ENCODE results near the gene KIF2A. TPM values are rescaled to one million over a fixed set of nuclear protein-coding genes. Genes with fewer than 3 reads are reported as not detected.

KIF2A gene
- total and polyA plus RNA-seq, 9 of the 15 experiments (the other 6 are each of a cell fraction or from before 2014, with no cell fraction given), result 42.6 to 126 (median 77.6) TPM

DNA sequence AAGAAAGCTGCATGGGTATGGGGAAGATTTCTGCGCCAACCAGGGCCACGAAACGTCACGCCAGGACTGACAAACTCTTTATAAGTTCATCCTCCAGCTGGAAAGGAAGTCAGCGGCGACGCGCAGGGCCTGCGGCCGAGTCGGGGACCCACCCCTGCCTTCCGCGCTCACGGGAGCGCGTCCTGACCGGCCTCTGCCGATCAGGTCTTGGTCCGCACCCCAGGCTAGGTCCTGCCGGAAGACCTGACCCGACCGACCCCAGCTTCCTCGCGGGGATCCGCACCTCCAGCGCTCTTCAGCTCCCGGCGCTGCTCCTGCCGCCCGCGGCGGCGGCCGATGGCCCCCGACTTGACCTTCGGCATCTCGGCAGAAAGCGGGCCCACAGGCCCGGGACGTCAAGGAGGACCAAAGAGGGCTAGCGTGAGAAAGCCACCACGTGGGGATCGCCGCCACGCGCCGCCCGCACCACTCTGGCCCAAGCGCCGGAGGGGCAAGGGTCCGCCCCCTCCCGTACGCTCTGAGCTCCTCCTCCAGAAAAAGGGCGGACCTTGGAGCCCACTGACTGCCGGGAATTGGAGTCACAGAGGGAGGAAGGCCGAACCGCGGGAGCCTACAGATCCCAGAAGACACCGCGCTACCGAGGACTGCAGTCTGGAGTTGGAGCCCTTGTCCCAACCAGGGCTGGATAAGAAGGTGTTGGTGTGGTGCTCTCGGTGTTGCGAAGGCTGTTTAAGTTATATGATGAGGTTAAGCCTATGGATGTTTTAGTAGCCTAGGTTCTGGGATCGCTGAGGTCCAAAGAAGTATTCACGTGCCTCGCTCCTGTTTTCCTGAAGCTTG lies 97.6 kb downstream of the KIF2A start, which contains the start of gene DIMT1 (continued):
- TF ChIP-seq, protein P1, sequence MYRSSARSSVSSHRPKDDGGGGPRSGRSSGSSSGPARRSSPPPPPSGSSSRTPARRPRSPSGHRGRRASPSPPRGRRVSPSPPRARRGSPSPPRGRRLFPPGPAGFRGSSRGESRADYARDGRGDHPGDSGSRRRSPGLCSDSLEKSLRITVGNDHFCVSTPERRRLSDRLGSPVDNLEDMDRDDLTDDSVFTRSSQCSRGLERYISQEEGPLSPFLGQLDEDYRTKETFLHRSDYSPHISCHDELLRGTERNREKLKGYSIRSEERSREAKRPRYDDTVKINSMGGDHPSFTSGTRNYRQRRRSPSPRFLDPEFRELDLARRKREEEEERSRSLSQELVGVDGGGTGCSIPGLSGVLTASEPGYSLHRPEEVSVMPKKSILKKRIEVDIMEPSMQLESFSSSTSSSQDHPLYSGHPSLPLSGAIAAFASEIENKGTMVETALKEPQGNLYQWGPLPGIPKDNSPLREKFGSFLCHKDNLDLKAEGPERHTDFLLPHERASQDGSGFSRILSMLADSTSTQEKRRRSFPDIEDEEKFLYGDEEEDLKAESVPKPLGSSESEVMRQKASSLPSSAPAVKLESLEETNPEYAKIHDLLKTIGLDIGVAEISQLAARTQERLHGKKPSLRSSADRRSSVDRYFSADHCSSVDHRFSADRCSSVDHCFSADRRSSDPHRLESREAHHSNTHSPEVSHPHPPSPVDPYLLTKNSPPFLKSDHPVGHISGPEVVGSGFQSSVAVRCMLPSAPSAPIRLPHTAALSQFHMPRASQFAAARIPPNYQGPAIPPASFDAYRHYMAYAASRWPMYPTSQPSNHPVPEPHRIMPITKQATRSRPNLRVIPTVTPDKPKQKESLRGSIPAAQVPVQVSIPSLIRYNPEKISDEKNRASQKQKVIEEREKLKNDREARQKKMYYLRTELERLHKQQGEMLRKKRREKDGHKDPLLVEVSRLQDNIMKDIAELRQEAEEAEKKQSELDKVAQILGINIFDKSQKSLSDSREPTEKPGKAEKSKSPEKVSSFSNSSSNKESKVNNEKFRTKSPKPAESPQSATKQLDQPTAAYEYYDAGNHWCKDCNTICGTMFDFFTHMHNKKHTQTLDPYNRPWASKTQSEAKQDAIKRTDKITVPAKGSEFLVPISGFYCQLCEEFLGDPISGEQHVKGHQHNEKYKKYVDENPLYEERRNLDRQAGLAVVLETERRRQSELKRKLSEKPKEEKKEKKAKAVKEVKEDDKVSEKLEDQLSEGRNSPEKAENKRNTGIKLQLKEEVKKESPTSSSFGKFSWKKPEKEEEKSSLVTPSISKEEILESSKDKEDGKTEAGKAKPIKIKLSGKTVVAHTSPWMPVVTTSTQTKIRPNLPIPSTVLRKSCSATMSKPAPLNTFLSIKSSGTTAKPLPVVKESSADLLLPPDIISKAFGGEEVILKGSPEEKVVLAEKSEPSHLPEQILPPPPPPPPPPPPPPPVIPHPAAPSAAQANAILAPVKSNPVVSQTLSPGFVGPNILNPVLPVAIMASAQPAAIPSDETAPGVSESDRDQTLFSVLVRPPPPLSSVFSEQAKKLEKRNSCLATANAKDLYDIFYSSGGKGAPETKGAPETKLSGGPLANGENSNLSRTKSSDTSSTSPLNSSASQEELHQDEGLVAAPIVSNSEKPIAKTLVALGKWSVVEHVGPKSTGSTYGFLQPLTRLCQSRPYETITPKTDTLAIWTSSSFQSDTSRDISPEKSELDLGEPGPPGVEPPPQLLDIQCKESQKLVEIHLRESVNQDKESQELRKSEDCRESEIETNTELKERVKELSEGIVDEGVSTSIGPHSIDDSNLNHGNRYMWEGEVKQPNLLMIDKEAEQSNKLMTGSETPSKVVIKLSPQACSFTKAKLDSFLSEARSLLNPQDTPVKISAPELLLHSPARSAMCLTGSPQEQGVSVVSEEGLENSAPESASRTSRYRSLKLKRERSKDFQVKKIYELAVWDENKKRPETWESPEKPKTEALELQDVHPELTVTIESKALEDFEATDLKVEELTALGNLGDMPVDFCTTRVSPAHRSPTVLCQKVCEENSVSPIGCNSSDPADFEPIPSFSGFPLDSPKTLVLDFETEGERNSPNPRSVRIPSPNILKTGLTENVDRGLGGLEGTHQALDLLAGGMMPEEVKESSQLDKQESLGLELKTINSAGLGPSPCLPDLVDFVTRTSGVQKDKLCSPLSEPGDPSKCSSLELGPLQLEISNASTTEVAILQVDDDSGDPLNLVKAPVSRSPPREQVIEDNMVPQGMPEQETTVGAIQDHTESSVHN (IDR thresholded peaks at IDR 0.05; ENCODE audit: borderline replicate concordance in 1 of 2, low read depth in 1 of 2), result peak in 1 of 2 experiments; percentile 32; a peak in 1 of 4 replicates
- TF ChIP-seq KLF13 (tag; IDR thresholded peaks at IDR 0.05; ENCODE audit: borderline replicate concordance, low read depth) (peak; percentile 96), BRD9 (IDR thresholded peaks at IDR 0.05; ENCODE audit: low read depth, partially characterized antibody) (no peak), PHF8 (IDR thresholded peaks at IDR 0.05; ENCODE audit: borderline replicate concordance, low read length) (peak; percentile 98), HDAC1 (IDR thresholded peaks at IDR 0.05) (peak in 1 of 2 experiments; percentile 99; a peak in 2 of 4 replicates), RBBP5 (IDR thresholded peaks at IDR 0.05; ENCODE audit: borderline replicate concordance, insufficient read depth, low read length, poor library complexity, severe bottlenecking) (peak; percentile 95), ZNF239 (CRISPR knock-in tag; IDR thresholded peaks at IDR 0.05) (peak; percentile 70), CREB1 (IDR thresholded peaks at IDR 0.05) (no peak), CREB1 (CRISPR knock-in tag; IDR thresholded peaks at IDR 0.05) (peak; percentile 6; the same call in 1 of the 2 replicates), SMAD3 (CRISPR knock-in tag; conservative IDR thresholded peaks at IDR 0.05) (peak; percentile 65; the same call in 1 of the 2 replicates), TCF7 (IDR thresholded peaks at IDR 0.05; ENCODE audit: borderline replicate concordance) (no peak), CHD4 (IDR thresholded peaks at IDR 0.05; ENCODE audit: insufficient read depth, insufficient replicate concordance, low read depth, low read length, poor library complexity, severe bottlenecking) (no peak), ZNF764 (CRISPR knock-in tag; IDR thresholded peaks at IDR 0.05; ENCODE audit: low read depth) (0 out of 2 replicates have a peak, but pooled peaks have one; percentile 10), ZNF586 (CRISPR knock-in tag; conservative IDR thresholded peaks at IDR 0.05) (no peak), GATAD2B (IDR thresholded peaks at IDR 0.05; ENCODE audit: borderline replicate concordance) (no peak), NUFIP1 (IDR thresholded peaks at IDR 0.05; ENCODE audit: partially characterized antibody) (no peak), SNRNP70 (optimal IDR thresholded peaks at IDR 0.05; ENCODE audit: low read depth, low read length) (no peak)
- TF ChIP-seq, protein P2, sequence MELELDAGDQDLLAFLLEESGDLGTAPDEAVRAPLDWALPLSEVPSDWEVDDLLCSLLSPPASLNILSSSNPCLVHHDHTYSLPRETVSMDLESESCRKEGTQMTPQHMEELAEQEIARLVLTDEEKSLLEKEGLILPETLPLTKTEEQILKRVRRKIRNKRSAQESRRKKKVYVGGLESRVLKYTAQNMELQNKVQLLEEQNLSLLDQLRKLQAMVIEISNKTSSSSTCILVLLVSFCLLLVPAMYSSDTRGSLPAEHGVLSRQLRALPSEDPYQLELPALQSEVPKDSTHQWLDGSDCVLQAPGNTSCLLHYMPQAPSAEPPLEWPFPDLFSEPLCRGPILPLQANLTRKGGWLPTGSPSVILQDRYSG (tag; conservative IDR thresholded peaks at IDR 0.05; ENCODE audit: low read depth), result no peak
